Measurements from ENCODE around the gene CCNE1.

CCNE1 gene

GRCh38 chr19:29806098-29806866 is 5.5 kb upstream of the CCNE1 start (continued):
- TF ChIP-seq BCL6B (tag by site-specific recombination; IDR thresholded peaks at IDR 0.05) (peak; percentile 72; the same call in 1 of the 2 replicates), ZNF654 (tag by site-specific recombination; IDR thresholded peaks at IDR 0.05; ENCODE audit: low read depth) (no peak), ZNF280C (tag by site-specific recombination; IDR thresholded peaks at IDR 0.05) (no peak), ZNF335 (tag by site-specific recombination; conservative IDR thresholded peaks at IDR 0.05) (peak; percentile 55)

GRCh38 chr19:29807178-29807577 is 4.6 kb upstream of the CCNE1 start:
- 0 out of 2 replicates have a peak, but pooled peaks have one; percentile 11 for TF ChIP-seq GLIS1 (tag by site-specific recombination; IDR thresholded peaks at IDR 0.05)
- no peak for TF ChIP-seq ZNF37A (tag by site-specific recombination; IDR thresholded peaks at IDR 0.05)
- CTCF ChIA-PET, result interaction anchor here (0.6 to 2.8 kb wide), 3 partner anchors 35 to 55 kb away, joined by 5 to 11 read pairs (median 10); no protein-coding TSS in a partner anchor
- H3K4me3 ChIP-seq (ENCODE audit: low read depth, low read length), result no peak overlapping the region
- peaks cover 6% of the 10 kb centered on the region for H3K4me1 ChIP-seq (ENCODE audit: control insufficient read depth, insufficient read depth, low read length)
- no peak overlapping the region for H3K27ac ChIP-seq (ENCODE audit: extremely low read depth, low read depth, low read length)
- H3K36me3 ChIP-seq (ENCODE audit: control insufficient read depth in 2 of 2, insufficient read depth in 1 of 2, low read length in 2 of 2), result no peaks in the 10 kb centered on the region
- POLR2A ChIA-PET, result interaction anchor here (0.6 to 2.1 kb wide), 2 partner anchors 38 to 134 kb away, joined by 4 to 18 read pairs; no protein-coding TSS in a partner anchor
- H3K9me3 ChIP-seq (ENCODE audit: control insufficient read depth, insufficient read depth, low read depth, low read length), result no peaks in the 10 kb centered on the region

- H3K27ac ChIP-seq (ENCODE audit: extremely low read depth, low read depth, low read length), result no peak overlapping the region
- CTCF ChIA-PET, result interaction anchor here (1.8 to 2.8 kb wide), 2 partner anchors 48 to 50 kb away, joined by 6 to 11 read pairs; no protein-coding TSS in a partner anchor
- POLR2A ChIA-PET, result interaction anchor here (0.6 to 2.1 kb wide), 2 partner anchors 37 to 134 kb away, joined by 4 to 18 read pairs; no protein-coding TSS in a partner anchor
- H3K9me3 ChIP-seq (ENCODE audit: control insufficient read depth, insufficient read depth, low read depth, low read length), result no peaks in the 10 kb centered on the region
- TF ChIP-seq ZNF843 (tag by site-specific recombination; IDR thresholded peaks at IDR 0.05), result no peak
- TF ChIP-seq ZNF768 (tag by site-specific recombination; IDR thresholded peaks at IDR 0.05), result 0 out of 2 replicates have a peak, but pooled peaks have one; percentile 49
- no peak for TF ChIP-seq ZNF654 (tag by site-specific recombination; IDR thresholded peaks at IDR 0.05; ENCODE audit: low read depth)
- peaks cover 0 to 1% of the 10 kb centered on the region in 2 experiments; a peak in 1 of 3 replicates for H3K36me3 ChIP-seq (ENCODE audit: control insufficient read depth in 2 of 2, insufficient read depth in 1 of 2, low read length in 2 of 2)
- peaks cover 10% of the 10 kb centered on the region for H3K4me1 ChIP-seq (ENCODE audit: control insufficient read depth, insufficient read depth, low read length)
- H3K4me3 ChIP-seq (ENCODE audit: low read depth, low read length), result no peak overlapping the region
Measured at GRCh38 chr19:29807870-29808405, 3.9 kb upstream of the CCNE1 start.

- Histone ChIP-seq H3K27ac (ENCODE audit: extremely low read depth, low read depth, low read length) (peak overlapping the region; percentile 93; the same call in 1 of the 2 replicates), H3K36me3 (ENCODE audit: control insufficient read depth in 2 of 2, insufficient read depth in 1 of 2, low read length in 2 of 2) (peaks cover 11 to 21% of the 10 kb centered on the region in 2 experiments), H3K4me1 (ENCODE audit: control insufficient read depth, insufficient read depth, low read length) (peaks cover 11% of the 10 kb centered on the region), H3K9me3 (ENCODE audit: control insufficient read depth, insufficient read depth, low read depth, low read length) (no peaks in the 10 kb centered on the region), H3K4me3 (ENCODE audit: low read depth, low read length) (no peak overlapping the region)
- ChIA-PET CTCF (interaction anchor here (0.5 to 2.8 kb wide), 2 partner anchors 50 to 1452 kb away, joined by 5 to 11 read pairs; no protein-coding TSS in a partner anchor), POLR2A (interaction anchor here (0.9 to 1.5 kb wide), 3 partner anchors 15 to 36 kb away, joined by 3 to 8 read pairs (median 4); no protein-coding TSS in a partner anchor)
- TF ChIP-seq ZNF18 (tag by site-specific recombination; IDR thresholded peaks at IDR 0.05) (no peak), ZNF146 (tag by site-specific recombination; IDR thresholded peaks at IDR 0.05) (peak; percentile 90), ZNF623 (tag by site-specific recombination; IDR thresholded peaks at IDR 0.05) (no peak), ZNF664 (tag by site-specific recombination; IDR thresholded peaks at IDR 0.05) (peak; percentile 99), ZBTB21 (tag by site-specific recombination; IDR thresholded peaks at IDR 0.05) (0 out of 2 replicates have a peak, but pooled peaks have one; percentile 18), ZNF580 (tag by site-specific recombination; IDR thresholded peaks at IDR 0.05) (peak; percentile 68; the same call in 1 of the 2 replicates)
Measured at GRCh38 chr19:29809795-29810503, 1.8 kb upstream of the CCNE1 start.

Data from HEK293 (cell line).